Peyer's patch (tissue), 4 donors: ENCODE results near the gene DLX4. TPM values are rescaled to one million over a fixed set of nuclear protein-coding genes. Genes with fewer than 3 reads are reported as not detected.

ENCODE experiments used
- DNase-seq, 3 donors: peaks; one replicate each; pipeline ENCODE4 v3.0.0-alpha.2; 2017 to 2019
- H3K27ac ChIP-seq, 4 donors: fragments of 200-600 bp; sonication (generic); one replicate each; pipeline ENCODE4 v1.5.1; 2016 to 2019
- H3K27me3 ChIP-seq, 2 donors: fragments of 200-600 bp; sonication (generic); one replicate each; pipeline ENCODE4 v1.5.1; 2019
- H3K36me3 ChIP-seq, 3 donors: fragments of 200-600 bp; sonication (generic); one replicate each; pipeline ENCODE4 v1.5.1; 2016 to 2019
- H3K4me1 ChIP-seq, 4 donors: fragments of 200-600 bp; sonication (generic); one replicate each; pipeline ENCODE4 v1.5.1; 2016 to 2019
- H3K4me3 ChIP-seq, 4 donors: fragments of 200-600 bp; sonication (generic); 1 replicate in 3 of 4; 2 replicates in 1 of 4; pipeline ENCODE4 v1.5.1; 2016 to 2019; ENCODE audit warnings: mild to moderate bottlenecking in 1 of 4
- H3K9me3 ChIP-seq, 4 donors: fragments of 200-600 bp; sonication (generic); one replicate each; pipeline ENCODE4 v1.5.1; 2016 to 2019; ENCODE audit warnings: mild to moderate bottlenecking in 1 of 4
- CTCF ChIP-seq, 6 experiments: fragments of 450-650 bp in 4 of 6; fragments of 200-600 bp in 2 of 6; sonication (generic) in 1 of 6; IDR thresholded peaks; one replicate each; pipeline ENCODE4 v1.5.1; 2017 to 2019; ENCODE audit warnings: antibody characterized with exemption in 6 of 6, mild to moderate bottlenecking in 3 of 6, moderate library complexity in 1 of 6
- POLR2A ChIP-seq, 2 donors: fragments of 450-650 bp; IDR thresholded peaks; one replicate each; pipeline ENCODE4 v1.5.1; 2017; ENCODE audit warnings: antibody characterized with exemption in 2 of 2, mild to moderate bottlenecking in 2 of 2, moderate library complexity in 2 of 2
- total RNA-seq, 4 donors: library from RNA; depleted of rRNA; stranded (reverse); fragments of >200 nt; gene quantifications; one replicate each; pipeline ENCODE4 v1.1.0, GENCODE V29; 2016

Gene DLX4
- total RNA-seq, 4 donors from 2014 or later = not detected

GRCh38 chr17:49994085-49995054 lies 25.4 kb downstream of the DLX4 start:
- H3K27me3 ChIP-seq = peaks cover 0 to 23% of the 10 kb centered on the region in 2 donors
- no peak overlapping the region for H3K27ac ChIP-seq
- H3K4me1 ChIP-seq = peaks cover 0 to 34% (median 19%) of the 10 kb centered on the region in 4 donors
- no peaks in the 10 kb centered on the region for H3K36me3 ChIP-seq
- no peaks in the 10 kb centered on the region for H3K9me3 ChIP-seq
- H3K4me3 ChIP-seq = peak overlapping the region in 3 of 4 donors; percentile 51 to 57 (median 51)
- DNase-seq = peak in 1 of 3 donors; percentile 45
- TF ChIP-seq CTCF (IDR thresholded peaks at IDR 0.05) = no peak
- TF ChIP-seq POLR2A (IDR thresholded peaks at IDR 0.05) = no peak

- H3K4me3 ChIP-seq = peak within 1 kb of the TSS in 3 of 4 donors; percentile 19 to 57 (median 51)
- peak in 2 of 3 donors; percentile 30 to 70 for DNase-seq
- peaks cover 0 to 23% of the 10 kb centered on the region in 2 donors for H3K27me3 ChIP-seq
- H3K4me1 ChIP-seq = peaks cover 0 to 34% (median 19%) of the 10 kb centered on the region in 4 donors
- no peaks in the 10 kb centered on the region for H3K36me3 ChIP-seq
- no peak for TF ChIP-seq POLR2A (IDR thresholded peaks at IDR 0.05)
- no peak for TF ChIP-seq CTCF (IDR thresholded peaks at IDR 0.05)
- H3K9me3 ChIP-seq = no peaks in the 10 kb centered on the region
- no peak within 1 kb of the TSS for H3K27ac ChIP-seq
Observed at GRCh38 chr17:49995055-49995738, 26.2 kb downstream of the DLX4 start, which contains the start of gene DLX3. TSS of gene DLX3 (minus strand) at chr17:49995224. CDS start at chr17:49994998, 226 bp downstream.

- Histone ChIP-seq H3K36me3 (no peaks in the 10 kb centered on the region), H3K27me3 (peaks cover 0 to 23% of the 10 kb centered on the region in 2 donors)
Observed at GRCh38 chr17:49996121-49996494, 27.1 kb downstream of the DLX4 start.

GRCh38 chr17:49996495-49997300 lies 27.7 kb downstream of the DLX4 start:
- H3K36me3 ChIP-seq = no peaks in the 10 kb centered on the region
- TF ChIP-seq POLR2A (IDR thresholded peaks at IDR 0.05) (no peak), CTCF (IDR thresholded peaks at IDR 0.05) (peak; percentile 74 to 96 (median 90))
- H3K4me3 ChIP-seq = peak overlapping the region; percentile 2 to 40 (median 35)
- peaks cover 0 to 23% of the 10 kb centered on the region in 2 donors for H3K27me3 ChIP-seq
- no peak overlapping the region for H3K27ac ChIP-seq
- peaks cover 0 to 34% (median 19%) of the 10 kb centered on the region in 4 donors for H3K4me1 ChIP-seq
- H3K9me3 ChIP-seq = no peaks in the 10 kb centered on the region
- DNase-seq = peak; percentile 26 to 74 (median 69)

More at GRCh38 chr17:49996121-49996494, 27.1 kb downstream of the DLX4 start:
- DNase-seq = peak in 1 of 3 donors; percentile 38
- no peak for TF ChIP-seq POLR2A (IDR thresholded peaks at IDR 0.05)
- no peak for TF ChIP-seq CTCF (IDR thresholded peaks at IDR 0.05)
- no peak overlapping the region for H3K4me3 ChIP-seq
- H3K27ac ChIP-seq = no peak overlapping the region
- H3K9me3 ChIP-seq = no peaks in the 10 kb centered on the region
- H3K4me1 ChIP-seq = peaks cover 0 to 34% (median 19%) of the 10 kb centered on the region in 4 donors

- TF ChIP-seq POLR2A (IDR thresholded peaks at IDR 0.05) = no peak
- TF ChIP-seq CTCF (IDR thresholded peaks at IDR 0.05) = no peak
- peaks cover 0 to 34% (median 19%) of the 10 kb centered on the region in 4 donors for H3K4me1 ChIP-seq
- no peak for DNase-seq
- H3K27me3 ChIP-seq = peaks cover 0 to 23% of the 10 kb centered on the region in 2 donors
- no peak overlapping the region for H3K27ac ChIP-seq
- no peaks in the 10 kb centered on the region for H3K36me3 ChIP-seq
- H3K9me3 ChIP-seq = no peaks in the 10 kb centered on the region
- H3K4me3 ChIP-seq = peak overlapping the region in 2 of 4 donors; percentile 39 to 40
Observed at GRCh38 chr17:49997301-49997650, 28.3 kb downstream of the DLX4 start.
